GM21367 (cell line): ENCODE data around the gene RNF145.

Experiments
- ATAC-seq: cut with Tn5 transposase; IDR thresholded peaks from one replicate; pipeline ENCODE4 v1.9.1; 2021; ENCODE audit not compliant: unreplicated experiment

Gene RNF145

GRCh38 chr5:159195775-159196174, 13.6 kb downstream of the RNF145 start:
- ATAC-seq, result no peak

- ATAC-seq, result no peak
Measured at GRCh38 chr5:159190170-159190569, 19.2 kb downstream of the RNF145 start.

GRCh38 chr5:159189310-159189709, 20.0 kb downstream of the RNF145 start:
- no peak for ATAC-seq

GRCh38 chr5:159187719-159188118, 21.6 kb downstream of the RNF145 start:
- no peak for ATAC-seq

GRCh38 chr5:159186319-159186718, 23.0 kb downstream of the RNF145 start:
- no peak for ATAC-seq

GRCh38 chr5:159185773-159186172, 23.6 kb downstream of the RNF145 start:
- ATAC-seq, result no peak

GRCh38 chr5:159184858-159185381, 24.4 kb downstream of the RNF145 start:
- ATAC-seq, result no peak

GRCh38 chr5:159184236-159184635, 25.1 kb downstream of the RNF145 start:
- ATAC-seq, result no peak

- no peak for ATAC-seq
Measured at GRCh38 chr5:159183247-159183646, 26.1 kb downstream of the RNF145 start.

- no peak for ATAC-seq
Measured at GRCh38 chr5:159182691-159183090, 26.7 kb downstream of the RNF145 start.

- ATAC-seq, result no peak
Measured at GRCh38 chr5:159181651-159182050, 27.7 kb downstream of the RNF145 start.

GRCh38 chr5:159181152-159181551, 28.2 kb downstream of the RNF145 start:
- ATAC-seq, result peak; percentile 56

GRCh38 chr5:159179529-159180305, 29.6 kb downstream of the RNF145 start:
- no peak for ATAC-seq

GRCh38 chr5:159178978-159179377, 30.4 kb downstream of the RNF145 start:
- ATAC-seq, result peak; percentile 57

- ATAC-seq, result no peak
Measured at GRCh38 chr5:159175547-159175946, 33.8 kb downstream of the RNF145 start.

GRCh38 chr5:159174511-159175168, 34.7 kb downstream of the RNF145 start:
- no peak for ATAC-seq

GRCh38 chr5:159171274-159171673, 38.1 kb downstream of the RNF145 start:
- no peak for ATAC-seq

GRCh38 chr5:159170021-159170420, 39.3 kb downstream of the RNF145 start:
- ATAC-seq, result no peak

- no peak for ATAC-seq
Measured at GRCh38 chr5:159166416-159166815, 42.9 kb downstream of the RNF145 start.

GRCh38 chr5:159163701-159164046, 45.7 kb downstream of the RNF145 start:
- no peak for ATAC-seq

- no peak for ATAC-seq
Measured at GRCh38 chr5:159163027-159163700, 46.2 kb downstream of the RNF145 start.
